ENCODE results near the gene THUMPD2.

Gene THUMPD2

GRCh38 chr2:39715095-39715494 is 64.0 kb downstream of the THUMPD2 start:
- no peak for FAIRE-seq

GRCh38 chr2:39712953-39713352 is 66.1 kb downstream of the THUMPD2 start:
- FAIRE-seq: no peak

- FAIRE-seq: no peak
Observed at GRCh38 chr2:39710807-39711206, 68.3 kb downstream of the THUMPD2 start.

- no peak for FAIRE-seq
Observed at GRCh38 chr2:39708003-39708402, 71.1 kb downstream of the THUMPD2 start.

GRCh38 chr2:39706945-39707344 is 72.1 kb downstream of the THUMPD2 start:
- FAIRE-seq: no peak

GRCh38 chr2:39706312-39706711 is 72.7 kb downstream of the THUMPD2 start:
- no peak for FAIRE-seq

- FAIRE-seq: no peak
Observed at GRCh38 chr2:39705638-39706037, 73.4 kb downstream of the THUMPD2 start.

- FAIRE-seq: no peak
Observed at GRCh38 chr2:39704540-39704939, 74.5 kb downstream of the THUMPD2 start.

- FAIRE-seq: no peak
Observed at GRCh38 chr2:39703181-39703872, 75.7 kb downstream of the THUMPD2 start.

- FAIRE-seq: no peak
Observed at GRCh38 chr2:39701137-39701536, 77.9 kb downstream of the THUMPD2 start.

GRCh38 chr2:39697454-39697853 is 81.6 kb downstream of the THUMPD2 start:
- FAIRE-seq: no peak

- no peak for FAIRE-seq
Observed at GRCh38 chr2:39696838-39697237, 82.2 kb downstream of the THUMPD2 start.

- no peak for FAIRE-seq
Observed at GRCh38 chr2:39696101-39696553, 82.9 kb downstream of the THUMPD2 start.

- no peak for FAIRE-seq
Observed at GRCh38 chr2:39693245-39693644, 85.8 kb downstream of the THUMPD2 start.

GRCh38 chr2:39689876-39690275 is 89.2 kb downstream of the THUMPD2 start:
- no peak for FAIRE-seq

- FAIRE-seq: no peak
Observed at GRCh38 chr2:39689272-39689841, 89.7 kb downstream of the THUMPD2 start.

- FAIRE-seq: no peak
Observed at GRCh38 chr2:39688181-39688580, 90.9 kb downstream of the THUMPD2 start.

GRCh38 chr2:39686456-39686855 is 92.6 kb downstream of the THUMPD2 start:
- FAIRE-seq: no peak
